Measurements from ENCODE around the gene SLC16A13. TPM values are rescaled to one million over a fixed set of nuclear protein-coding genes. Genes with fewer than 3 reads are reported as not detected.

SLC16A13 gene
- total RNA-seq, 6 donors from 2014 or later = 2.3 to 26.2 (median 10.7) TPM

DNA sequence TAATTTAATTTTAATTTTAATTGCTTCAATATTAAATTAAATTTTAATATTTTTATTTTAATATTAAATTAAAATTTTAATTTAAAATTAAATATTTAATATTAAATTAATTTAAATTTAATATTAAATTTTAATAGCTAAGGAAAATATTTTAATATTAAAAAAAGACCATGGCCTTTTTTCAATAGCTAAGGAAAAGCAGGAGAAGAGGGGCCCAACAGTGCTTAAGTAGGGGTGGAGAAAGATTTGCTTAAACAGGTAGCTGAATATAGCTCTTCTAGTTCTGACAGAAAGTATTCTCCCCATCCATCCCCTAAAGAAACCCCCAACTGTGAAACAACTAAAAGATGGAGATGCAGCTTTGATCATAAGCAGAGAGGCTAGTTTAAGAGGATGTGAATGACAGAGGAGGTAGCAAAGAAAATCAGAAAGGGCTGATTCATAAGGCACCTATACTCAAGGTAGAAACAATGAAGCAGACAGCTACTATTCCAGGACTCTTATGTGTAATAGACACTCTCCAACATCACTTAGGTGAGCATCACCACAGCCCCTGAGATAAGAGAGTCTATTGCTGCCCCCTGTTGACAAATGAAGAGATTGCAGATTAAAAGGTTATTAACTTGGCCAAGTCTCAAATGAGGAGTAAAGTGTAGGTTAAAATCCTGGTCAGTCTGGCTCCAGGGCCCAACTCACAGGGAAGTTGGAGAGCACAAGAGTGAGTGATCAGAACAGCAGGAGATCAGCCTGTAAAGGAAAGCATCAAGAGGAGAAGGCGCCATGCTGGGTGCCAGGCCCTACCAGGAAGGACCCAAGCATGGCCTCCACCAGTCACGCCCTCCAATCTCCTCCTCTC lies 31.2 kb upstream of the SLC16A13 start:
- 81 to 90% methylated on average over 2 of the region's 2 CpGs for WGBS, 2 donors
- Histone ChIP-seq H3K36me3 (peaks cover 8 to 60% (median 37%) of the 10 kb centered on the region in 4 donors), H3K9me3 (no peaks in the 10 kb centered on the region), H3K4me3 (no peak overlapping the region), H3K4me1 (peaks cover under 1 to 3% (median 2%) of the 10 kb centered on the region in 4 donors), H3K27me3 (no peaks in the 10 kb centered on the region), H3K27ac (no peak overlapping the region)
- no peak for DNase-seq
- peak; percentile 68 to 85 for ATAC-seq (ENCODE audit: low FRiP score in 2 of 2)
- TF ChIP-seq POLR2A (IDR thresholded peaks at IDR 0.05) (no peak), EP300 (IDR thresholded peaks at IDR 0.05) (no peak), POLR2AphosphoS5 (IDR thresholded peaks at IDR 0.05) (no peak)
- TF ChIP-seq, protein P1, sequence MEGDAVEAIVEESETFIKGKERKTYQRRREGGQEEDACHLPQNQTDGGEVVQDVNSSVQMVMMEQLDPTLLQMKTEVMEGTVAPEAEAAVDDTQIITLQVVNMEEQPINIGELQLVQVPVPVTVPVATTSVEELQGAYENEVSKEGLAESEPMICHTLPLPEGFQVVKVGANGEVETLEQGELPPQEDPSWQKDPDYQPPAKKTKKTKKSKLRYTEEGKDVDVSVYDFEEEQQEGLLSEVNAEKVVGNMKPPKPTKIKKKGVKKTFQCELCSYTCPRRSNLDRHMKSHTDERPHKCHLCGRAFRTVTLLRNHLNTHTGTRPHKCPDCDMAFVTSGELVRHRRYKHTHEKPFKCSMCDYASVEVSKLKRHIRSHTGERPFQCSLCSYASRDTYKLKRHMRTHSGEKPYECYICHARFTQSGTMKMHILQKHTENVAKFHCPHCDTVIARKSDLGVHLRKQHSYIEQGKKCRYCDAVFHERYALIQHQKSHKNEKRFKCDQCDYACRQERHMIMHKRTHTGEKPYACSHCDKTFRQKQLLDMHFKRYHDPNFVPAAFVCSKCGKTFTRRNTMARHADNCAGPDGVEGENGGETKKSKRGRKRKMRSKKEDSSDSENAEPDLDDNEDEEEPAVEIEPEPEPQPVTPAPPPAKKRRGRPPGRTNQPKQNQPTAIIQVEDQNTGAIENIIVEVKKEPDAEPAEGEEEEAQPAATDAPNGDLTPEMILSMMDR (IDR thresholded peaks at IDR 0.05) = peak; percentile 53 to 75 (median 71)

DNA sequence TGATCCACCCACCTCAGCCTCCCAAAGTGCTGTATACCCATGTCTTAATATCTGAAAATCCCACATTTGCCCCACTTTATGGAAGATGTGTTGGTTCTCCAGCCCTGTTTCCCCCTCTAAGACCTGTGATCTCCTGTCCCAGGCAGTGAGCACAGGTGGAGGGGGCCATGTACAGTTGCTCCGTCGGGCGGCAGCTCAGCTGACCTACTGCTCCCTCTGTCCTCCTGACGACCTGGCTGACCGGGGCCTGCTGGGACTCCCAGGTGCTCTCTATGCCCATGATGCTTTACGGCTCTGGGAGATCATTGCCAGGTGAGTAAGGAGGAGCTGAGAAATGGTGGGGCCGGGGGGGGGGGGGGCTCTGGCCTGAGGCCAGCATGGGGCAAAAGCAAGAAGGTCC lies 30.1 kb upstream of the SLC16A13 start:
- WGBS, 2 donors = 80 to 81% methylated on average over 4 to 5 of the region's 7 CpGs
- DNase-seq (no peak), ATAC-seq (ENCODE audit: low FRiP score in 2 of 2) (no peak)
- TF ChIP-seq POLR2AphosphoS5 (IDR thresholded peaks at IDR 0.05) (no peak), POLR2A (IDR thresholded peaks at IDR 0.05) (no peak), EP300 (IDR thresholded peaks at IDR 0.05) (no peak)
- TF ChIP-seq, protein P1 (IDR thresholded peaks at IDR 0.05) = no peak
- H3K9me3 ChIP-seq = no peaks in the 10 kb centered on the region
- H3K4me1 ChIP-seq = peaks cover 12 to 13% (median 12%) of the 10 kb centered on the region in 4 donors
- H3K36me3 ChIP-seq = peaks cover 8 to 55% (median 30%) of the 10 kb centered on the region in 4 donors
- H3K27ac ChIP-seq = no peak overlapping the region
- no peak overlapping the region for H3K4me3 ChIP-seq
- no peaks in the 10 kb centered on the region for H3K27me3 ChIP-seq

DNA sequence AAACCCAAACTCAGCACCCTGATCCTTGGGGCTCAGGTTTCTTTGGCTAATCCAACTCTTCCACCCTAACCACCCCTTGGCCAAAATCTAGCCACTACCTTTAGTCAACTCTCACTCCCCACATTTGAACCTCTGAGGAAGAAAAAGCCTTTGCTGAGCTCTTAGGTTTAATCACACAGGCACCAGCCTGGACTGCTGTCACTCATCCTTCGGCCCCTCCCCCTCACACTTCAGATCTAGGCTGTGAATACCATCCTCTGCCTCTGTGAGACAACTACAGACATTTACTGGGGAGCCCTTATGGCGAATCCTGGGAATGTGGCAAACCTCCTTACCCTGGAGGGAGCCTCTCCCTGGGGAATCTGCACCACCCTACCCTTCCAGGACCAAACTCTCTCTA lies 28.7 kb upstream of the SLC16A13 start:
- peaks cover 21 to 24% (median 22%) of the 10 kb centered on the region in 4 donors for H3K4me1 ChIP-seq
- WGBS, 2 donors = 81 to 84% methylated on average over 2 of the region's 2 CpGs
- H3K27me3 ChIP-seq = no peaks in the 10 kb centered on the region
- no peak overlapping the region for H3K4me3 ChIP-seq
- no peaks in the 10 kb centered on the region for H3K9me3 ChIP-seq
- ATAC-seq (ENCODE audit: low FRiP score in 2 of 2) = no peak
- no peak for DNase-seq
- TF ChIP-seq POLR2AphosphoS5 (IDR thresholded peaks at IDR 0.05) (no peak), EP300 (IDR thresholded peaks at IDR 0.05) (no peak), POLR2A (IDR thresholded peaks at IDR 0.05) (no peak)
- TF ChIP-seq, protein P1 (IDR thresholded peaks at IDR 0.05) = no peak
- no peak overlapping the region for H3K27ac ChIP-seq
- H3K36me3 ChIP-seq = peaks cover 4 to 41% (median 19%) of the 10 kb centered on the region in 4 donors

DNA sequence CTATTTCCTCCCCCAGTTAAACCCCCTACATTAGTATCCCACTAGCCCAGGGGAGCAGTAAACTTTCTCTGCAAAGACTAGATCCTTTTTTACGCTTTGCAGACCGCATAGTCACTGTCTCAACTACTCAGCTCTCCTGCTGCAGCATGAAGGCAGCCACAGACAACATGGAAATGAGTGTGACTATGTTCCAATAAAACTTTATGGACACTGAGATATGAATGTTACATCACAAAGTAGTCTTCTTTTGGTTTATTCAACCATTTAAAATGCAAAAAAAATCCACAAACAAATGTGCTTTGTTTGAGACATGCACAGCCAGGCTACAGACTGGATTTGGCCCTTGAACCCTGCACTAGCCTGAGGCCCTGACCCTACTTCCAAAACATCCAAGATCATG lies 25.3 kb upstream of the SLC16A13 start:
- ATAC-seq (ENCODE audit: low FRiP score in 2 of 2) (no peak), DNase-seq (no peak)
- no peak overlapping the region for H3K27ac ChIP-seq
- WGBS, 2 donors = 87 to 90% methylated on average over 2 of the region's 2 CpGs
- peaks cover 0 to 26% (median 7%) of the 10 kb centered on the region in 4 donors for H3K36me3 ChIP-seq
- TF ChIP-seq POLR2A (IDR thresholded peaks at IDR 0.05) = no peak
- TF ChIP-seq EP300 (IDR thresholded peaks at IDR 0.05) = no peak
- no peak for TF ChIP-seq POLR2AphosphoS5 (IDR thresholded peaks at IDR 0.05)
- TF ChIP-seq, protein P1 (IDR thresholded peaks at IDR 0.05) = no peak
- H3K9me3 ChIP-seq = no peaks in the 10 kb centered on the region
- no peaks in the 10 kb centered on the region for H3K27me3 ChIP-seq
- peak overlapping the region in 1 of 4 donors; percentile 88 for H3K4me3 ChIP-seq
- H3K4me1 ChIP-seq = peaks cover 33 to 40% (median 36%) of the 10 kb centered on the region in 4 donors

All from upper lobe of left lung (tissue), 6 donors.